ENCODE results near the gene ARID5B.
A peak's percentile ranks its signal among the peaks of the same experiment; 100 is the strongest.

The ARID5B gene

DNA sequence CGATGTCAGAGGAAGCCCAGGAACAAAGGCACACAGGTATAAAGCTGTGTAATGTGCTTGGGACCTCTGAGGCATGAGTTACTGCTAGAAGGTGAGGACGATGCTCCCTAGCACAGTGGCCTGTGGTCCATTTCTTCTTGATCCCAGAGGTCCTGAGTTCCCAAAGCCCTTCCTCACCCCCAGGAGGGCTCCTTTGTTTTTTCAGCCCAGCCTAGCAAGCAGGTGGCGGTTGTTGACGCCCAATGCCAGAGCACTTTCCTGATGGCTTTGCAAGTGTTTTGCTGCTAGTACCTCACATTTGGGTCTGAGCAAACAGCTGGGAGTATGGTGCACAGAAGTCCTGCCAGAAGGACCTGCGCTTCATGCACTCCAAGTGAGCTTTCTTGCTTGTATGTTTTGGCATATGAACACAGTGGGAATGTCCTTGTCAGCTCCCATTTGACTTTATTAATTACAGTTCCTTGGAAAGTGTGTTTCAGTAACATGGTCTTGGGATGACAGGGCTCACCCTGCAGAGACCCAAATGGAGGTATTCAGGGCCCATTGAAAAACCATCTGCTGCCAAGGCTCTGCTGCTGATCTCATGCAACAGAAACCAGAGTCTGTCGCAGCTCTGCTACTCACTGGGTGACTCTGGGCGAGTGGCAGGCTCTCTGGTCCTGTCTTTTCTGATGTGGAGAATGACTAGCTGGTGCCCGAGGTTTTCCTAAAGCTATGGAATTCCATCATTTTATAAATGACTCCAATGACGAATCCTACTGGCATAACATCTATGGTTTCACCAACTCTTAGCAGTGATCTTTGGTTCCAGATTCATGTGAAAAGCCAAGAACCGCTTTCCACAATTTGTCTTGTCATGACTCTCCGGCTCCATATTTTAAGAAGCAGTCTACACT, 134.9 kb downstream of the ARID5B start:
- DNase-seq (ENCODE audit: low read depth), result no peak

DNA sequence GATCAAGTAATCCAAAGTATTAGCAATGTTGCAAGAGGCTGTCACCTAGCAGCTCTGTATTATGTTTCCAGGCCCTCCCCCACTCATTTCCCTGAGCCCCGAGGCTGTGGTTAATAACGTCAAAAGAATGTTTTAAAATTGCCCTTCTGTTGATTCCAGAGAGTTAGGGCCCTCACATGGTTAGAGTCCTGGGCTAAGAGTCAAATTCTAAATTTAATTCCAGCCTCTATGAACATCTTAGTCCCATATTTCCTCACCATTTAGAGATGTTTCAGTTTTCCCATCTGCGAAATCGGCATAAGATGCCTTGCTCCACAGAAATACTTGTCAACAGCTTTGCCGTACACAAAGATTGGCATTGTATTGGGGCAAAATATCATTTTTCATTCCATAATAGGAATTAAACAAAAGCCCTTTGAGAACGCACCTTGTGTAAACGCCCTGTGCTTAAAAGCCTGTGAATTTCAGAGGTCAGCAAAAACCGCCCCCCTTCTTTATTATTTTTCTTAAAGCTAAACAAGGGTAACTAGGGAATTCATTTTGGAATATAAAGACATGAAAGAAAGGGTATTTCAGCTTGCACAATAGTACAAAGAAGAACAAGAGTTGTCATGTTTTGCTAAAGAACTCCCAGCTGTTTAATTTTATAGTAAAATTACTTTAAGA, 135.8 kb downstream of the ARID5B start:
- DNase-seq (ENCODE audit: low read depth), result no peak

DNA sequence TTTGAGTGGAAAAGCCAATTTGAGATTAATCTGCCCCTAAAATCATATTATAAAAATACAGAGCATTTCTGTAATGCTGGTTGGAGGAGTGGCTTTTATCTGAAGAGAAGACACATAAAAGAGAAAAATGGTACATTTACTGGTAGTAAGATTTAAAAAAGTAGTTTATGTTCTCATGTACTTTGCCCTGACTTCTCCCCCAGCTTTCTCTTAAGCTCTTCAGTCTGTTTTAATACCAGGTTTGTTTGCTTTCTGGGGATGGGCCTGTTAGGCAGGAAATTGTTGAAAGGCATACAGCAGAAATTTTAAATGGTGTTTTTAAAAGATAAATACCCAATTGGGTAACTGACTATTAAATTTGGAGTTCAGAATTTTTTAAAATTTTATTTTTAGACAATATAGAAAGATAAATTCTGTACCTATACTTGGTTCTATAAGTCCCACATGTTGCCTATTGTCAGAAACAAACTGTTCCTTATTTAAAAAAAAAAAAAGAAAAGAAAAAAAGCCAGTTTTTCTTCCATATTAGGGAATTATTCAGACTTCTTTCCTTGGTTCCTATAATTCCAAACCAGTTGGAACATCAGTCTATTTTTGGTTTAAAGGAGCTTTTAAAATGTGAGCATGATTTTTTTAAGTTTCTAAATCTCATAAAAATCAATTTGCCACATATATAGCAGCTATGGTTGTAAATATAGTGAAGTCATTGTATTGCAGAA, 136.6 kb downstream of the ARID5B start:
- DNase-seq (ENCODE audit: low read depth), result no peak

DNA sequence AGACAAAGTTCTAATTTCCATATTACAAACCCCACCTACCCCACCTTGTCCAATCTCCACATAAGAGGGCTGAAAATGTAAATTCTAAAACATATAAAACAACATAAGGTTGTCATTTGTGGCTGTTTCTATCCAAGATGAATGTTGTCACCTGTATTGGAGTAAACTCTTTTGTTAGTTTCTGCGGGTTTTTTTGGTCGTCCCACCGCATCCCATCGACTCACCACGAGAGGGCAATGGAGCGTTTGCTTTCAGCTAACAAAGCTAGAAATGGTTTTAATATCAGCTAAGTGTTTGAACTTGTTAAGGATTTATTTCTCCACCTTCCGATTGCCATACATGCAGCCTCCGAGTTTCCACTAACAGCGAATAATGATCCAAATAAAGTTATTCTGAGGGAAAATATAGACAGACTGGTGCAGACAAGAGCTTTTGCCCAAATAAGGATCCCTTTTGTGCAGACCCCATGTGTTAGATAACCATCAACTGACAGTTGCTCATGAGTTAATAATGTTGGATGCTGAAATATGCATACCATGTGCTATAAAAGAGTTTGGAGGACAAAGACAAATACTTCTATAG, 137.2 kb downstream of the ARID5B start:
- peak; percentile 49 for DNase-seq (ENCODE audit: low read depth)

DNA sequence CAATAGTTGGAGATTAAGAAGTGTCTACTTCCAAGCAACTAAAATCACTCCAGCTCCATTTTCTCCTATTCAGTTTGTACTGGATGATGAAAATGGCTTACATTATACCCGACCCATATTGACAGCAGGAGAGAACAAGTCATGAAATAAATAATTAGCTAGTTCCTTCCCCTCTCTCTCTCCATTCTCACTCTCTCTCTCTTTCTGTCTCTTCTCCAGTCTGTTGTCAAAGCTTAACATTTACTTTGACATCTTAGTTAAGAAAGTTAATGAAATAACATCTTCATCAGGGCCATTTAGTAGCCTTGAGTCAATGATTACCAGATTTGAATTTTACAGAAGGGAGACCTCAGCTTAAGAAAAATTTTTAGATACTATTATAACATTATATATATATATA, 138.5 kb downstream of the ARID5B start:
- DNase-seq (ENCODE audit: low read depth), result no peak

DNA sequence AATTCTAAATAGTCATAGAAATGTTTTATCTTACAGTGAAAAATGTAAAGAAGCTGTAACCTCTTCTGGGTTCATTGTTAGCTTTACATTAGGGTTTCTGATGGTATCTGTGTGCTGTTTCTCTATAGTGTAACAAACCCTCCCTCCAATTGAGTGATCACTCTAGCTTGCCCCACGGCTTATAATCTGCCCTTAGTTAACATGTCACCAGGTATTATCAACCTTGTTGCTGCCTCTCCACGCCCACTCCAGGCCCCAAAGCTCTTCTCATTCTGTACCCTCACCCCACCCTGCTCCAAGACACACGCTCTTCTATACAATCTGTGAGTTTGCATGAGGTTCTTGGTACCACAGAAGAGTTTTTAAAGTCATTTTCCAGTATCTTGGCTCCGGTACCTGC, 139.4 kb downstream of the ARID5B start:
- DNase-seq (ENCODE audit: low read depth), result no peak

DNA sequence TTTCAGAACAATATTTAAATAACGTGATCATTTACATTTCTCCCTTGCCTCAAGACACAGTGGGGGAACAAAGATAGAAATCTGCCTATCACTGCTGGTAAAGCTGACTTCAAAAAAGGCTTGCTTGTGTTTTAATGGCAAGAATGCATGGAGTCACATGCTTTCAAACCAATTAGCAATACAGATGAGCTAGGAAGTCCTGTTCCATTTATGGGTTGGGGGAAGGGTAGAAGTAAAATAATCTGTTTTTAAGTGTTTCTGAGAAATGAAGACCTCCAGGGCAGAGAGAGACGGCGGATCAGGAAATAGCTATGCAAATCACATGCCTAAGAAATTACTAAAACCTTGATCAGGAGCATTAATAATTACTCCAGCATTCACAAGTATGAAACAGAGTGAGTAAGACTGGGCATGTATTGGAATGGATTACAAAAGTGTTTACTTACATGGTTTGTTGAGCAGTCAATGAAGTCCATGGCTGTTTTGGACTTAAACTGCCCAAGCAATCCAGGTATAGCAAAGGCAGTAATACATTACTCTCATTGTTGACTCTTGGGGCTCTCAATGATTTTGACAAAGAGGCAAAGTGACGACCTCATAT, 142.0 kb downstream of the ARID5B start:
- no peak for DNase-seq (ENCODE audit: low read depth)

DNA sequence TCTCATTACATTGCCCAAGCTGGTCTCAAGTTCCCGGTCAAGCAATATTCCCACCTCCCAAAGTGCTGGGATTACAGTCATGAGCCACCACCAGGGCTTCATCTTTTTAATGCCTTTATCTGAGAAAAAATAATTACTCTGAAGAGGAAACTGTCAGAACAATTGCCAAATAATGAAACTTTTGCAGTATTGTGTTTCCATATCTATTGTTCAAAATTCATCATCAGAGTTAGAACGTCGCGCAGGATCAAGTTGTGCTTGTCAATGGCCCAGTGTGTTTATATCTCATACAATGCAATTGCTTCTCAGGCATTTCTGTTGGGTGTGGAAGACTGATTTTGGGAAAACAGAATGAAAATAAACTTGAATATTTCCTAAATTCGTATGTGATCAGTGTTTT, 143.1 kb downstream of the ARID5B start:
- no peak for DNase-seq (ENCODE audit: low read depth)

DNA sequence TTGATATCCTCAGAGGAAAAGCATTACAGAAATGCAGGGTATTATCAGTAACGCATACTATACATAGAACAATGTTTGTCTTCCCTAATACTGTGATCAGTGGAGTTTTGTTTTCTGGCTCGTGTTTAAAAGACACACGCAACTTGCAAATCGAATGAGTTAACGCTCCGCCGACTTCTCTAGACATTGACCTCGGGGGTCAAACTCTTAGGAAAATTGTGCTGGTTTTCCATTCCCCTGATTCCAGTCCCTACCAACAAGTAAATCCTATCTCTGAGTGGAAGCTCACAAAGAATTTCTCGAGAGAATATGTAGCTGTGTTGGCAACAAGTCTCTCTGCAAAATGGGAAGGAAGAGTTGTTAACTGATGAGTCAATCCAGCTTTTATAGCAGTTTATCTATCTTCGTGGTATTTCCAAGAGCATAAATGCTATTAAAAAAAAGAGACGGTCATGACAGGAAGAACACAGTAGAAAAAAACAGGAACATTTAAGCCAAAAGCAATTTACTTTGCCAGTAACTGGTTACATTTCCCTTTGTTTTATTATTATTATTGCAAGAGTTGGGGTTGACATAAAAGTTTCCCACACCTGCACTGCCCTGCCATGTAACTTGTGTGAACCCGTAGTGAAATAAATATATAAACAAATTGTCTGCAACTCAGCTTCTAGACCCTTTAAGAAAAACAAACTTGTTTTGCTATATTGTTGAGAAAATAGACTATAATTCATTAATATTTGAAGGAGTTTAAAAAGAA, 144.4 kb downstream of the ARID5B start:
- no peak for DNase-seq (ENCODE audit: low read depth)

DNA sequence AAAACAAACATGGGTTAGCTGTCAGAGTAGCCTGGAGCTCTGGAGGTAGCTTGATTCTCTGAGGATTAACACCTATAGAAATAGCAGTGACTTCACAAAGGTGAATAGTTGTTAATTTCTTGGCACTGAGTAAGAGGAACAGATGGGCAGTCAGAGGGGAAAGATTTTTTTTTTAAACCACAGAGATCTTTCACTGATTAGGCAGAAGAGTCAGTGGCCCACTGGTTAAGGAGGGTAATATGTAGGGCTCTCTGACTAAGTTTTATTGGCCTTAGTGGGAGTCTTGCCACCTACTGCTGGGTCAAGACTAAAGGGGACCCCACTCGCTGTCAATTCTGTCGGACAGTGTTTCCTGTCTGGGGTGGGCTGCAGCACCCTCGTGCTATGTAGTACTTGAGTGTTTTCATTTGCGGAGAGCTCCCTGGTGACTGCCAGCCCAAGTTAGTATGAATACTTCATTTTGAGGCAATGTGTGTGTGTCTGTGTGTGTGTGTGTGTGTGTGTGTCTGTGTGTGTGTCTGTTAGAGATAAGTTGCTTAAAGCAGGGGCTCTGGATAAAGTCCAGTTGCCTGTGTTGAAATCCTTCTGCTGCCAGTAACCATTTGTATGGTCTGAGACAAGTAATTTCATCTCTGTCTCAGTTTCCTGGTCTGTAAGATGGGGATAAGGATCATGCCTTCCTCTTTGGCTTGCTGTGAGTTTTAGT, 145.2 kb downstream of the ARID5B start:
- DNase-seq (ENCODE audit: low read depth), result no peak

DNA sequence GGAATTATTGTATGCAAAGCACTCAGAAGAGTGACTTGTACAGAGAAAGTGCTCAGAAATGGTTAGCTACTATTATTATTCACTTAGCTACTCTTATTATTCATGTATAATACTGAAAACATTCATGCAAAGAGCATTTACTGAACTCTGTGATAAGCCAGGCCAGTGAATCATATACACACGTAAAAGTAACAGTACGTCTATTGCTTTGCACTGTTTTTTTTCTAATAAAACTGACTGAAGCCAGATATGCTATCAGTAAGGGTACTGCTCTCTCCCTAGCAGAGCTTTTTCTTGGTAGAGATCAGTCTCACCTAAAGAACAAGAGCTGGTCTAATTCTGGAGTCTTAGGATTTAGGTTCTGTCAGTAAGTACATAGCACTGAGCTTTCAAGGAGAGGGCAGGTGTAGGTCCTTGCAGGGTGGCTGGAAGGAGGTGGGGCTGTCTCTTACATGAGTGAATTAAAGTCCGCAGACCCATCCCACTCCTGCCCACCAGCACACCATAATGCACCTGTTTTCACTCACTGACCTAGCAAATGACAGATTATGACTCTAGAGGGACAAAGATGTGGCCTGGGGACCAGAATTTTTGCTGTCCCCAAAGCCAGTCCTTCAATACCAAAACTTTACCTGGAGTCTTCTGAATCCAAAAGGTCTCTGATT, 145.9 kb downstream of the ARID5B start:
- no peak for DNase-seq (ENCODE audit: low read depth)

DNA sequence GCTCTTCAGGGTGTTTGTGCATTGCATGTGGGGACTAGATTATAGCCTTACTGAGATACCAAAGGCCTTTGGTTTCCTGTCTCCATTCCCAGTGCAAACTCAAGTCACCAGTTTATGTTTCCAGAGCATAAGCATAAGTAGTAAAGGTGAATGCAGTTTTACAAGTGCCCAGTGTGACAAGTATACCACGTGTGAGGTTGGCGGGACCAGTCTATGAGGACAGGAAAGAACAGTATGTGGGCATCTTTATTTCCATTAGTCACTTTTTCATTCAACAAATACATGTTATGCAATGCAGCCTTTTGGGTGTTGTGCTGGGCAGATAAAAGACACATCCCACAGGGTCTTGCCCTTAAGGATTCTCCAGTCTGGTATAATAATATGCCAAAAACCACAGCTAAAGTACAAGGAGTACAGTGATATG, 146.5 kb downstream of the ARID5B start:
- DNase-seq (ENCODE audit: low read depth), result no peak

DNA sequence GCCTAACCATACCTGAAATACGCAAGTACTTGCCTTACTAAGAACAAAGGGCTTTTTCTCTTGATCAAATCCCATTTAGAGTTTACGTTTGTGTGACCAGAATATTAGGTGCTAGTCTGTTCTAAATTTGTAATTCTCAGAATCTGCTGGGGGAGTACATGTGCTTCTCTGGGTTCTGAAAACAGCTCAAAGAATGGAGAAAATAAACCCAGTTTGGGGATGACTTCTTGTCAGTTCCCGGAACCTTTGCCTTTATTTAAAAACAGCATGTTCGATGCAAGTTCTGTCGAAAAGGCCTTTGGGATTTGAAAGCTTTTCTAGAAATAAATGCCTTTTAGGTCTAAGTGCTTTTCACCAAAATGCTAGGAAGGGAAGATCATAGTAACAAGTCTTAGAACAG, 147.0 kb downstream of the ARID5B start:
- DNase-seq (ENCODE audit: low read depth), result no peak

DNA sequence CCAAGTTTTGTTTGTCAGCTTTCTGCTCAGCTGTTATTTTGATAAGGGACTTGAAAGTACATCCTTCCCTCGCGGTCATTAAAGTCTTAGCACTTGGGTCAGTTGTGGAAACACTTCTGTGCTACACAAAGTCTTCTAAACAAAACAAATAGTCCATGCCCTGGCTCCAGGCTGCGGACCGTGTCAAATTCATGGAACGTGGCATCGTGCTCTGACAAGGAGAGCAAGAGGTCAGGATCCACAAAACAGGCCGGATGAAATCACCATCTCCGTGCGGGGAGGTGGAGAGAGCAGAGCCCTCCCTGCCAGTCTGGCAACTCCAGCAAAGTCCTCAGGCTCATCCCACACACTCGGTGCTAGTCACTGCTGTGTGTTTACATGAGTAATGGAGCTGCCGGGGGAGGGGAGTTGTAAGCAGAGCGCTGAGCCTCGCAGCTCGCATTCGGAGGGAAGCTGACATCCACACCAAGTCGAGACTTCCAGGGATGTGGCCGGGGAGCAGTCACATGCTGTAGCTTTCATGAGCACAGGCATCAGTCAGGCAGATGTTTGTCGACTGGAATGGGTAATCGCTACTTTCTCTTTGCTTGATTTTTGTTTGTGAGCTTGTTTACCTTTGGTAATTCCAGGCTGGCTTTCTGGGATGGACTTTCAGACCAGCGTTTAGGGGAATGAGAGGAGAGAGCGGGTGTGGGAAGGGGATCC, 147.6 kb downstream of the ARID5B start:
- DNase-seq (ENCODE audit: low read depth), result peak; percentile 33

DNA sequence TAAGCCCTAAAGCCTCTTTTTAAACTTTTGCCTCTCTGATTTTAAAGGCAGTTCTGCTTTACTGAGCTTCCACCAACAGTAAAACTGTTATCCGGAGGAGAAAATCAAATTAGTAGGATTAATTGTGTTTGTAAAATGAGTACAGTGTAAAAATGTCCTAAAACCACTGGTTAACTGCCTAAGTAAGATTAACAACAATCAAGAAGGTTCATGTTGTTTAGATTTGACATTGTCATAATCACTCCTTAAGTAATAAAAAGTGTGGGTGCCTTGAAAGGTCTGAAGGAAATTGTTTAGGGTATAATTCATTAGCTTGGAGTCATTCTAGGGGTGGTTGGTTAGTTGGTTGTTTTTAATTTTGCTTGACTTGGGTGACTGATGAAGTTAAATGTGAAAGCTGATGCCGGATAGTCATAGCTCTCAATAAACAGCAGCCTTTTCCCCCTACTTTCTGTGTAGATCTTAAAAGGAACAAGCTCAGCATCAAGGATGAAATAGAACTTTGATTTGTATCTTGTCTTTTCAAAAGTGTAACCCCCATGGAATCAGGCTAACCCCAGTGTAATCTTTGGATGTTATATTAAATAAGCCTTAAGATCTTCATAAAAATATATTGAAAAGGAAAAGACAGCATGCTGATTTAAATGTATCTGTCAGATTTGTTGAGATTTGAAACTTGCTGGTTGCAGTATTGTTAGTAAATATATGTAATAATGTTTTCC, 148.3 kb downstream of the ARID5B start:
- DNase-seq (ENCODE audit: low read depth), result no peak

DNA sequence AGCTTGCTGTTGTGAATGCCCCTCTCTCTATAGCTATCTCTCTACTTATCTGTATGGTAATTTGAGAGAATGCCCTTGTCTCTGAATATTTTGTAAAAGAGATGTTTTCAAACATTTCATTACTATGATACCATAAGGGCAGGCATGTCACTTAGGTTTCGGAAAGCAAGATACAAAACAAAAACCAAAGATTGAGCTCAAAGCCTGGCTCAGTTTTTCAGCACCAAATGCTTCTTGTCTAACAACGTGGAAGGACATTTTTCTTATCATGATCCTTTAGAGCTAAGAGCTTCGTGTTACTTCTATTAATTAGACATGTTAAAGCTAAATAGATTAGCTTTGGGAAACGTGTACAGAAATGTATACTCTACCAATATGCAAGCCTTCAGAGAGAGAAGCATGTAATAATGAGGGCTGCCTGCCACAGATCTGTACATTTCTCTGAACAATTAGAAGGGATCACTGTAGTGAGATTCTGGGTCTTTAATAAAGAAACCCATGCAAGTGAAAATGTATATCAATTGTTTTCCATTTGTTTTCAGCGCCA, 148.9 kb downstream of the ARID5B start:
- no peak for DNase-seq (ENCODE audit: low read depth)

DNA sequence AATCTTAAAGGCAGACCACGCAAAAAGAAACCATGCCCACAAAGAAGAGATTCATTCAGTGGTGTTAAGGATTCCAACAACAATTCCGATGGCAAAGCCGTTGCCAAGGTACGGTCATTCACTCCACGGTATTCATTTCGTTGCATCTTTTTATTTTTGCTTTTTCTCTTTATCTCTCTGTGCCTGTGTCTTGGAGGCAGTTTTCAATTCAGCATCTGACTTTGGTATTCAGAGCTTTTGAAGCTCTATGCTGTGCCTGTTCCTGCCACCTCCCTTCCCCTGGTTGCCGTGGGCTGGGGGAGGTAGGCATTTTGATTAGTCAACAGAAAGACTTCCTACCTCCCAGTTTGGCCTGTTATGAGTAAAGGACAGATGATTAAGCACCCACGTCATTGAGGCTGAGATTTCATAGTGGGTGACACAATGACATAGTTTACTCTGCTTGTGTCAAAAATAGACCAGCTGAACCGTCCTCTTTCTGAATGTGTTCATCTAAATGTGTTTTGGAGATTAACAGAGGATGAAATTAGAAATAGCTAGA, 149.5 kb downstream of the ARID5B start:
- DNase-seq (ENCODE audit: low read depth), result peak; percentile 46

DNA sequence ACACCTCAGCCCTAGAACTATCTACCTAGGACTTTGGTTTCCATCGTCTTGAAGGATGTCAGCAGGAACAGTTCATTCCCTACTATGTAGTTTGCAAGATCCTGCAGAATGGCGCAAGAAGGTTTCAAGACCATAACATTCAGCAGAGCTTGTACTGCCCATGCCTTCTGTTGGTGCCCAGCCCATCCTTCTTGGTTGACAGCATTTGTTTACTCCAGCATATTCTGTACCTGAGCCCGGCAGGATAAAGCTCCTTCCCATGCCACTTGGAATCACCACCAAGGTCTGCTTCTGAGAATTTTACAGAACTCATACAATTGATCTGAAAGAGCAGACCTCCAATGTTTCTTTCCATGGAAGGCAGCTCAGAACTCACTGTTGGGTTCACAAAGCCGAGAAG, 150.8 kb downstream of the ARID5B start:
- DNase-seq (ENCODE audit: low read depth), result no peak
